HepG2 (cell line): ENCODE results near the gene TRMT112. TPM values are rescaled to one million over a fixed set of nuclear protein-coding genes. Genes with fewer than 3 reads are reported as not detected.
A peak's percentile ranks its signal among the peaks of the same experiment; 100 is the strongest.

Experiments used
- BCL3 ChIP-seq: sonication (generic); formaldehyde crosslinking; IDR thresholded peaks from 2 replicates; pipeline ENCODE4 v1.5.1; 2020; ENCODE audit warnings: mild to moderate bottlenecking, missing genetic modification reagents, moderate library complexity
- HOXA3 ChIP-seq: sonication (generic); formaldehyde crosslinking; IDR thresholded peaks from 2 replicates; pipeline ENCODE4 v1.5.0; 2020; ENCODE audit warnings: missing genetic modification reagents
- KDM3A ChIP-seq: IDR thresholded peaks from 2 replicates; pipeline ENCODE4 v1.6.1; 2018; ENCODE audit warnings: low read depth, missing compliant biosample characterization
- NFIC ChIP-seq: IDR thresholded peaks from 2 replicates; pipeline ENCODE4 v1.6.1; 2012; ENCODE audit warnings: mild to moderate bottlenecking, low read length, inconsistent platforms
- NR0B2 ChIP-seq: sonication (generic); formaldehyde crosslinking; IDR thresholded peaks from 2 replicates; pipeline ENCODE4 v1.4.0; 2020; ENCODE audit warnings: mild to moderate bottlenecking, missing genetic modification reagents
- PITX1 ChIP-seq: sonication (generic); formaldehyde crosslinking; IDR thresholded peaks from 2 replicates; pipeline ENCODE4 v1.5.1; 2020; ENCODE audit warnings: mild to moderate bottlenecking, missing genetic modification reagents
- PRDM15 ChIP-seq: sonication (generic); formaldehyde crosslinking; IDR thresholded peaks from 2 replicates; pipeline ENCODE4 v1.4.0; 2020; ENCODE audit warnings: missing genetic modification reagents
- RARA ChIP-seq: IDR thresholded peaks from 2 replicates; pipeline ENCODE4 v1.6.1; 2016; ENCODE audit warnings: missing genetic modification reagents, missing compliant biosample characterization
- SKIL ChIP-seq: sonication (generic); formaldehyde crosslinking; IDR thresholded peaks from 2 replicates; pipeline ENCODE4 v1.8.0; 2022; ENCODE audit warnings: missing genetic modification reagents, mild to moderate bottlenecking, moderate library complexity, borderline replicate concordance
- STAT6 ChIP-seq: sonication (generic); formaldehyde crosslinking; IDR thresholded peaks from 2 replicates; pipeline ENCODE4 v1.4.0; 2020; ENCODE audit warnings: missing genetic modification reagents, mild to moderate bottlenecking, borderline replicate concordance
- TARDBP ChIP-seq: sonication (generic); formaldehyde crosslinking; IDR thresholded peaks from 2 replicates; pipeline ENCODE4 v1.8.0; 2022; ENCODE audit warnings: mild to moderate bottlenecking, missing genetic modification reagents
- TERF1 ChIP-seq: sonication (generic); formaldehyde crosslinking; IDR thresholded peaks from 2 replicates; pipeline ENCODE4 v1.8.0; 2022; ENCODE audit warnings: mild to moderate bottlenecking, missing genetic modification reagents, moderate library complexity
- ZBTB38 ChIP-seq: sonication (generic); formaldehyde crosslinking; IDR thresholded peaks from 2 replicates; pipeline ENCODE4 v1.5.1; 2020; ENCODE audit warnings: mild to moderate bottlenecking, missing genetic modification reagents
- ZNF513 ChIP-seq: sonication (generic); formaldehyde crosslinking; conservative IDR thresholded peaks from 2 replicates; pipeline ENCODE4 v1.5.0; 2020; ENCODE audit warnings: missing genetic modification reagents
- polyA plus RNA-seq, 8 experiments: library from polyadenylated mRNA; depleted of rRNA in 3 of 8; stranded (reverse) in 7 of 8; unstranded in 1 of 8; fragments of >200 nt; fragmentation: Illumina TruSeq in 4 of 8; extraction: Trizol in 4 of 8; gene quantifications; 2 replicates each; pipeline versions ENCODE4 v1.2.1 to v1.2.3, GENCODE V29; 2011 to 2016; ENCODE audit warnings: low read depth in 4 of 8, missing spikeins in 1 of 8, mixed read lengths in 1 of 8; ENCODE audit not compliant: insufficient read depth in 1 of 8
- total RNA-seq, 5 experiments: library from RNA; depleted of rRNA; stranded (reverse); fragments of >200 nt; fragmentation: Illumina TruSeq; extraction: Trizol; gene quantifications; 2 replicates each; pipeline ENCODE4 v1.2.3, GENCODE V29; 2016; ENCODE audit warnings: low read depth in 1 of 5

The TRMT112 gene
- total and polyA plus RNA-seq, 2 of the 13 experiments (the other 11 are each of a cell fraction or from before 2014, with no cell fraction given), result 186 to 409 TPM

GRCh38 chr11:64284048-64284961 lies 33.1 kb downstream of the TRMT112 start, which contains the start of gene BAD (continued):
- no peak for TF ChIP-seq STAT6 (CRISPR knock-in tag)
- no peak for TF ChIP-seq ZBTB38
- no peak for TF ChIP-seq PRDM15 (CRISPR knock-in tag)
- no peak for TF ChIP-seq RARA (CRISPR knock-in tag)
- TF ChIP-seq SKIL (CRISPR knock-in tag), result no peak
- TF ChIP-seq TARDBP (CRISPR knock-in tag), result no peak
- no peak; the same call in none of the 2 replicates for TF ChIP-seq HOXA3 (CRISPR knock-in tag)
- TF ChIP-seq KDM3A (CRISPR knock-in tag), result no peak
- TF ChIP-seq PITX1 (CRISPR knock-in tag), result no peak
- TF ChIP-seq TERF1 (CRISPR knock-in tag), result no peak
- TF ChIP-seq NR0B2 (CRISPR knock-in tag), result no peak
- TF ChIP-seq BCL3 (CRISPR knock-in tag), result 0 out of 2 replicates have a peak, but pooled peaks have one; percentile 15
- no peak for TF ChIP-seq ZNF513 (CRISPR knock-in tag)
- TF ChIP-seq NFIC, result no peak
